Measurements from ENCODE around the gene MOSPD3.
"Not testable (repeated sequence)": the region's sequence is repeated elsewhere in the genome, so short reads cannot be mapped to it uniquely, and the experiment has no call there.

MOSPD3 gene

DNA sequence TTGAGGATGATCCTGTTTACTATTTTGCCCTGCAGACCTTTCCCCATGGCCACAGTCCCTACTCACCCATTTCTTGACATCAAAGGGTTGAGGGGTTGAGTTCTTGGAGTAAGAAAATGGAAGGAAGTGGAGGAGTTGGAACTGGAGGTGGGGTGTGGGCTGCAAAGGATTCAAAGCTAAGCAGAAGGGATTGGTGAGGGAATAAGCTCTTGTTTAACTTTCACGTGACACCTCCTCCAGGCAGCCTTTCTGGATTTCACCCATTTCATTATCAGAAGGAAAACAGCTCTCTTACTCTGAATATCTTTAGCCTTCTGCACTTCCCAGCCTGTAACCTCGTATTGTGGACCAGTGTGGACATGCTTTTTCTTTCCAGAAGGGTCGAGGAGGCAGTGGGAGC lies 13.7 kb downstream of the MOSPD3 start:
- DNase-seq (ENCODE audit: low spot score) = no peak

DNA sequence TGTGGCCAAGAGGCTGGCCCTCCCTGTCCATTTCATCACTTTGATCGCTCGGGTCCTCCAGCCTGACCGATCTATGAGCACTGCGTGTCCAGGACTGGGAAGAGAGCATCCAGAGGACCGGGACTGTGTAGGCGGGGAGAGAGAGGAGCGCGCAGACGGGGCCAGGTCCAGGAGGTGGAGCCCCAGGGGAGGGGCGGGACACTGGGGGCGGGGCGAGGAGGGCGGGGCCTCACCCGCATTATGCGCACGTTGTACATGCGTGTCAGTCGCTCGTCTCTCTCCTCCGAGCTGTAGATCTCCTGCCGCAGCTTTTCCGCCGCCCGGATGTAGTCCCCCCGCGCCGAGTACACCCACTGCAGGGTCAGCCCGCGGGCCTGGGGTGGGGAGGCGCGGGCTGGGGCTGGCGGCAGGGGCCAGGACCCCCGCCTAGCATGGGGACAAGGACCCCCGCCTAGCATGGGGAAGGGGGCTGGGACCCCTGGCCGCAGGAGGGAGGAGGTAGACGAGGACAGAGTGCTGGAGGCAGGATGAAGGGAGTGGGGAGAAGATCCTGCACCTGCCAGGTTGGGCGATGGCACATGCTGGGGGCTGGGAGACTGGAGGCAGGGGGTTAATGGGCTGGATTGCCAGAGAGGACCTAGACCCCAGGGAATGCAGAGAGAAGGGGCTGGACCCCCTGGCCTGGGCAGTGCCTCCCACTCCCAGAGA lies 14.3 kb downstream of the MOSPD3 start:
- DNase-seq (ENCODE audit: low spot score) = peak; percentile 95

DNA sequence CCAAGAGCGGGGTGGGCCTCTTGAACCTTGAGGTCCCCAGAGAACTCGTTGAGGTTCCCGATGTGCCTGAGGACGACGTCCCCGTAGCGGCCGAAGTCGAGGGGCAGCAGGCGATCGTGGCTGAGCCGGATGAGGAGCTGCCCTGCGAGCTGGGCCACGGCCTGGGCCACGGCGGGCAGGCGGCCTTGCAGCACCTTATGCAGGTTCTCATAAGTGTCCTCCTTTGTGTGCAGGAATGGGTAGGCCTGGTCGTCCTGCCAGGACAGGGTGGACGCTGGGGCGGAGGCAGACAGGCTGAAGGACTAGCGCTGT lies 14.9 kb downstream of the MOSPD3 start:
- no peak for DNase-seq (ENCODE audit: low spot score)

DNA sequence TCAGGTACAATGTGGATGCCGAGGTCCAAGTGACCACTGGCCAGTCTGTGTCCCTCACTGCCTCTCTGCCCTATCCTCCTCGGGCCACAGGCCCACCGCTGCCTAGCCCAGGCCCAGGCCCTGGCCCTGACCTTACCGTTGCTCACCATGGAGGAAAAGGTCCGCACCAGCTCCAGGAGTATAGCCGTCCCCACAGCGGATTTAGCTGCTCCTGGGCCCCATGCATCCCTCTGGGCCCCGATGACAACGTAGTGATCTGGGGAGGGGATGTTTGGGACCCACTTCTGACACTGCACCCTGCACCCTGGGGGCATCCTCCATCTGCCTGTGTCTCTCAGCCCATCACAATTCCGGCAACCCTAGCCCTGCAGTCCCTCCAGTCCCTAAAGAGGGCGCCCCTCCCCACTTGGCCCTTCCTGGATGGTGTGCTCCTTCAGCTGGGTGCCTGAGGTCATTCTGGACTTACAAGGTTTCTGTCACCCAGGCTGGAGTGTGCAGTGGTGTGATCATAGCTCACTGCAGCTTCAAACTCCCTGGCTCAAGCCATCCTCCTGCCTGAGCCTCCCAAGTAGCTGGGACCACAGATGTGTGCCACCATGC lies 16.9 kb downstream of the MOSPD3 start:
- no peak for DNase-seq (ENCODE audit: low spot score)

DNA sequence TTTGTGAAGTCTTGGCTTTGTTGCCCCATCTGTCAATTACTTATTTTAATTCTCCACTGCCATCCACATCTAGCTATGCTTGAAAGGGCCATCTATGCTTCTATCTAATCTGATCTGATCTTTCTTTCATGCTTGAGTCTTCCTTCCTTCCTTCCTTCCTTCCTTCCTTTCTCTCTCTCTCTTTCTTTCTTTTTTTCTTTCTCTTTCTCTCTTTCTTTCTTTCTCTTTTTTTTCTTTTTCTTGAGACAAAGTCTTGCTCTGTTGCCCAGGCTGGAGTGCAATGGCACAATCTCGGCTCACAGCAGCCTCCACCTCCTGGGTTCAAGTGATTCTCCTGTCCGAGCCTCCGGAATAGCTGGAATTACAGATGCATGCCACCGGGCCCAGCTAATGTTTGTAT lies 17.7 kb downstream of the MOSPD3 start:
- DNase-seq (ENCODE audit: low spot score) = no peak

DNA sequence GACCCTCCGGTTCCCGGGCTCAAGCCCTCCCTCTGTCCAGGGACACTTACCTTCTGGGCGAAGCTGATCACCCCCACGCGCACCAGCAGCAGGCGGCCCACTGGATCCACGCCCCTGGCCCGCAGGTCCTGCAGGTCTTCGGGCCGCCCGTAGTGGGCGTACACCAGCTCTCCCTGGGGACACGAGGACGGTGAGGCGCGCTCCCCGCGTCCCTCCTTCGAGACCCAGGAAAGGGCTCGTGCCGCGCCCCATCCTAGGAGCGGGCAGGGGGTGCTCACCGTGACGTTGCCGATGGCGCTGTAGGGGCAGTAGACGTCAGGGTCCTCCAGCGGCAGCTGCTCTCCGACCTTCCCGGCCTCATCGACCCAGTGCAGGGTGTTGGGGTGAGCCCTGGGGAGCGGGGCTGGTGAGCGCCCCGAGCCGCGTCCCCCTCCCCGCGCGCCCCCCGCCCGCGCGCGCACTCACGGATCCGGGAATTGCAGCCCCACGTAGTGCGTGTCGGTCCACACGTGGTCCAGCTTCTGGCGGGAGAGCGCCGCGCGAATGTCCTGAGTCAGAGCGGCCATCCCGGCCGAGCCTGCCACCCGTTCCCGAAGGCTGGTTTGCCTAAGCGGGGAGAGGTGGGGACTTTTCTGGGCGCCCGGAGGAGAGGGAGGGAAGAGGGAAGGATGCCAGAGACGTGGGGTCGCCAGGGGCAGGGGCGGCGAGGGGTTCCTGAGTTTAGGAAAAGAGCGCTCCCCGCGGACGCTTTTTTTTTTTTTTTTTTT lies 20.8 kb downstream of the MOSPD3 start:
- peak; percentile 59 for DNase-seq (ENCODE audit: low spot score)

DNA sequence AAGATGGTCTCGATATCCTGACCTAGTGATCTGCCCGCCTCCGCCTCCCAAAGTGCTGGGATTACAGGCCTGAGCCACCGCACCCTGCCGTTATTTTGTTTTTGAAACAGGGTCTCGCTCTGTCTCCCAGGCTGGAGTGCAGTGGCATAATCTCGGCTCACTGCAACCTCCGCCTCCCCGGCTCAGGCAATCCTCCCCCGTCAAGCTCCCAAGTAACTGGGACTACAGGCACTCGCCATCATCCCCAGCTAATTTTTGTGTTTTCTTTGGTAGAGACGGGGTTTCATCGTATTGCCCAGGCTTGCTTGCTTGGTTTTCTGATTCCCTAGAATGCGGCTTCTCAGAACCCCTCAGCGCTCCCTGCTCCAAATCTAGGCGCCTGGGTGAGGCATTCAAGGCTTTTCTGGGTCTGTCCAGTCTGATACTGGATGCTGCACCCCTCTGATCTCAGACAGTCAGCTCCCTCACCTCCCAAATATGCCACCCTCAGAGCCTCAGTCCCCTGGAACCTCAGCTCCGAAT lies 27.7 kb downstream of the MOSPD3 start:
- no peak for DNase-seq (ENCODE audit: low spot score)

DNA sequence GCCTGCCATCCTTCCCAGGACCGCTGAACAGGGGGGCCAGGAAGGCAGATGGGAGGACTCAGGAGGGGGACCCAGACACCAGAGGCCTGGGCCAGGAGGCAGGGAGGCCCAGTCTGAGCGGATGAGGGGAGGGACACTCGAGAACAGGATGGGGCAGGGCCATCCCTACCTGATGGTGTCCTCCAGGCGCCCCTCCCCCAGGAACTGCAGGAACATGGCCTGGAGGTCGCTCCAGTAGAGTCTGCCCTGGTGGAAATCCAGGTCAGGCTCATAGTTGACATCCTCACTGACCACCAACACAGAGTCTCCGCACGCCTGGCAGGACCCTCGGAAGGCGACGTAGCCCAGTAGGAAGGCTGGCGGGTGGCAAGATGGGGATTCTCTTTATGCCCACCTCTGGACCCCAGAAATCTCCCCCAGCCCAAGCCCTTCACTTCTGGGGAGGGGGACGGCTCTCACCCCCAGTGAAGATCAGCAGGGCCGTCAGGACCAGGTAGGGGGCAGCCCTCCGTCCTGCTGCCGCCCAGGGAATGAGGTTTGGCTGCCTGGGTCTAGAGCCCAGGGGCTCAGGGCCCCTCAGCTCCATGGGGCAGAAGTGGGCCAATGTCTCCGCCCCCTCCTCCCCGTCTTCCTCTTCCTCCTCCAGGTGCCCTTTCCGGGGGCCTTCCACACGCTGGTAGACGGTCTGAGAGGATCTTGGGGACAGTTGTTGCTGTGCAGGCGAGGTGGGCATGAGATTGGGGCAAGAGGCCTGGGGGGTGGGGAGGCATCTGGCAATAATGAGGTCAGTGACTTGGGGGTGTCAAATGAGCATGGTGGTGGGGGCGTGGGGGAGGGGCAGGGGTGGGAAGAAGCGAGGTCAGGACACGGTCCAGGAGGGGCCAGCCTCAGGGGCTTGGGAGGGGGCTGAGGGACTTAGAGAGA lies 28.4 kb downstream of the MOSPD3 start:
- DNase-seq (ENCODE audit: low spot score) = no peak

DNA sequence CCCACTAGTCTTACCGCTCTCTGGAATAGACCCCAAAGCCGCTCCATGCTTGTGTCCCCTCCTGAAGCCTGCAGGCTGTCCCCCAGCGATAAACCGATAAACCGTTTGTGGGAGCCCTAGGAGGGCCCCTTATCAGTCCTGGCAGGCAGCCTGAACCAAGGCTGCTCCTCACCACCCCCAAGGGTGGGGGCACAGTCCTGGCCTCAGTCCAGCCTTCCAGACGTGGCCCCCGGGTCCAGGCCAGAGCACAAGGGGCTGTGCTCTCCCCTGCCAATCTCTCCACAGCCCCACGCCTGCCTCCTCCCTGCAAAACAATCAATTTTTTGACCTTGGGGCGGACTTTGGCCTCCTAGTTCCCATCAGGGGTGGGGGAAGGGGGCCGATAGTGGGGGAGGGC lies 29.1 kb downstream of the MOSPD3 start, which contains the start of gene TFR2:
TSS of gene TFR2 (minus strand) at position 90 of the 397 bp plus-strand sequence. CDS start at position 47, 43 bp downstream.
- no peak for DNase-seq (ENCODE audit: low spot score)

DNA sequence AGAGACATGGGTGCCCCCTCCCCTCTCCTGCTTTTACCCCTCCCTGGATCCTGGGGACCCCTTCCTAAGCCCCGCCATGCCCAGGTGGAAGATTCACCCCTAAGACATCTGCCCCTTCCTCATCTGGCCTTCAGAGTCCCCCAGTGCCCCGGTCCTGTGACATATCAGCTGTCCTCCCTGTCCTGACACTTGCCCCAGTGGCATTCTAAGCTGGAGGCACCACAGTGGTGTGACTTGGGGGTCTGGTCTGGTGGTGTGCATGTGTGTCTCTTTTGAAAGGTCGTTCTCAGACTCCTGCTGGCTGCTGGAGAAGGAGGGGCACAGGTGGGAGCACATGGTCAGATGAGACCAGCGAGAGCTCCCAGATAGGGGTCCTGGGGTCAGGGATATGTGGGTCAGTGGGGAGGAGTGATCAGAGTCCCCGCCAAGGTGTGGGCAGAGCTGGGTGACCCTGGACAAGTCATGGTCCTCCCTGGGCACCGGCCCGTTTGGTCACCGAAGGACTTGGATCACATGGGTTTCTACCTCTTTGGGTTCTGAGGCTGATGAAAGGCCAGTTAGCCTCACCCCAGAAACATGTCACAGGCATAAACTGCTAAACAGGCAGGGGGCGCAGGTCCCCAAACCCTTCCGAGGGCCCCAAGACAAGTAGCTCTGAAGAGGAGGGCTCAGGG lies 29.7 kb downstream of the MOSPD3 start:
- DNase-seq (ENCODE audit: low spot score) = no peak

DNA sequence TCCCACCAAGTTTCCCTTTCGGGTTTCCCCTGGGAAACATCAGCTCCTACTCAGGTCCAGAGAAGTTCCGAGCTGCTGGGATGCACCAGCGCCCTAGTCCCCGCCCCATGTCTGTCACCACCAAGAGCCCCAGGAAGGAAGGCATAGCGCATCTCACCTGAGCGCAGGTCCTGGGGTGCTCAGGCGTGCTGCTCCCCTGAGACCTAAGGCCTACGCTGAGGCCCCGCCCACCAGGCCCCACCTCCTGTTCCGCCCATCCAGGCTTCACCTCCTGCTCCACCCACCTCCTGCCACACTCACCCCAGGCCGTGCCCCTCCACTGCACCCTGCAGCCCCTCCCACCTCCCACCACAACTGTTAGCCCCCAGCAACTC lies 30.2 kb downstream of the MOSPD3 start:
- no peak for DNase-seq (ENCODE audit: low spot score)

DNA sequence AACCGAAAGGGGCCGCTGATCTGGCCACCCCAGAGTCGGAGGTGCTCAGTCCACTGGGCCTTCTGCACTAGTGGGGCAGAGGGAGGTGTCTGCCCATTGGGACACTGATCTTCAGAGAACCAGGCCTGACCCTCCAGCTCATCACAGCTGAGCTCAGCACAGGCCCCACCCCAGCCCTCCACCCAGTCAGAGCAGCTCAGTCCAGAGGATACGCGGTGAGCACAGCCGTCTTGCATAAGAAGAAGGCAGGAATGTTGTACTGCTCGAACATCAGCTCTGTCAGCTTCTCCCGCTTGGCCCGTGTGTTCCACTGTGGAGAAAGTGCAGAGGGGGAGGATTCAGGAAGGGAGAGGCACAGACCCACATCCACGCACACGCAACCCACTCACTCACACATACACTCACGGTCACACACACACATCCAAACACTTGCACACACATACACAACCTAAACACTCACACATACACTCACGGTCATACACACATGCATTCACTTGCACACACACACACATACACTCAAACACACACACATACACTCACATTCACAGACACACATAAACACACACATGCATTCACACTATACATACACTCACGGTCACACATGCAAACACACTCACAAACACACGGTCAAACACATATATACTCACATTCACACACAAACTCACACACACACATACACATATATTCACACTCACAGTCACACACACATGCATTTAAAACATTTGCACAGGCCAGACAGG lies 37.7 kb downstream of the MOSPD3 start:
- DNase-seq (ENCODE audit: low spot score) = no peak

DNA sequence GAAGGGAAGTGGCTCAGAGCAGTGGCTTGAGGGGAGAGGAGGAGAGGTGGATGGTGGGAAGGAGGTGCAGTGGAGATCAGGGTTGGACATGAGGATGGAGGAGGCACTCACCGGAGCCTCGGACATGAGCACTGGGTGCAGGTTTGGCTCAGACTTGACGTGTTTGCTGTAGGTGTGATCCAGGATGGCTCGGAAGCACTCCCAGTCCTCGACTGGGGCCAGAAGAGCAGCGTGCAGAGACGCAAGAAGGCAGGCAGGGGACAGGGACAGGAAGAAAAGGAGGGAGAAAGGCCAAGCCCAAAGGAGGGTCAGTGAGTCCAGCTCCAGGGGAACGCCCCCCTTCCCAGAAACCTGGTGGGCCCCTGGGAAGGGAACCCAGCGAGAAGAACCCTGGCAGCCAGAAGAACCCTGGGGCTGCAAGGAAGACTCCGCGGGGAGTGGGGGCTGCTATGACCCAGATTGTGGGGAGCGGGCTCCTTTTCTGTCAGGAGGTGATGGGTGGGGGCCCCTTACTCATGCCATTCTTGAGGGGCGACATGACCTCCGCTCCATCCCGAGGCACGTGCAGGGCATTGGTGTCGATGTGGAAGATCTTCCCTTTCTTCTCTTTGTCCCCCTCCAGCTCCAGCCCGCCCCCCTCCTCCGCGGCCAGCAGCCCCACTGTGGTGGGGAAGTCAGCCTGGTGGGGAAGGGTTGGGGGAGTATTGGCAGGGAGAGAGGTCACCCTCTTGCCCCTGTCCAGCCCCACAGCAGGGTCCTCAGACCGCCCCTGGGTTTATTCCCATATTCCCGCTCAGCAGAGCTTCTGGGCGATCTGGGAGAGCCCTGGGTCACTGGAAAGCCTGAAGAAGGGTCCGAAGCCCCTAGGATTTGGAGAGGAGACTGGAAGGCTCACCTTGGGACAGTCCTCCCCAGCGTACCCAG lies 42.8 kb downstream of the MOSPD3 start:
- DNase-seq (ENCODE audit: low spot score) = no peak

DNA sequence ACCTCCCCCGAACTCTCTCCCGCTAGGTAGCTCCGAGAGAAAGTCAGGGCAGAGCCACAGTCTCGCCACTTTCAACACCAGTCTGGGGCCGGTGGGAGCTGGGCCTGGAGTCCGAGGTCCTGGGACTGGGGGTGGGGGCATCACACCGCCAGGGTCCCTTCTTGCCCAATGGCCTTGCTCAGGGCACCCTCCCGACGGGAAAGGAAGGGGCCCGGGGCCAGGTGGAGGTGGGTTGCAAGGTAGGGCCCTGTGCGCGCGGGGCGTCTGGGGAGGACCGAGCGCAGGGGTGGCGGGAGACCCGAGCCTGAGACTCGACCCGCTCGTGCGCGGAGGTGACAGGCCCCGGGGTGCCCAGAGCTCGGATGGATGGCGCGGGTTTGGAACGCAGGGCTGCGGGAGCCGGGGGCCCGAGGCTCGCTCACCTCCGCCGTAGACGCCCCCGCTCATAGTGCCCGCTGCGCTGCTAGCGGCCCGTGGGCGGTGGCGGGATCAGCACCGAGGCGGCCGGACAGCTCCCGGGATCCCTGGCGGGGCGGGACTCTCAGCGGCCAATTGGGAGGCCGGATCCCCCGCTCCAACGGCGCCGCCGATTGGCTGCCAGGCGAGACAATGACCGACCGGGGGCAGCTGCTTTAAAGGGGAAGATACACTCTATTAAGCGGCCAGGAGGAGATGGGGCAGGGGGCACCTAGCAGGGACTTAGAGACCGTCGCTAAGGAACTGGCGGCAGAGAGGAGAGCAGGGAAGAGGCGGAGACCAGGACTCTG lies 43.8 kb downstream of the MOSPD3 start, which contains the start of gene ACTL6B:
TSS of gene ACTL6B (minus strand) at position 541 of the 767 bp plus-strand sequence. CDS start at position 447, 94 bp downstream.
- no peak for DNase-seq (ENCODE audit: low spot score)

DNA sequence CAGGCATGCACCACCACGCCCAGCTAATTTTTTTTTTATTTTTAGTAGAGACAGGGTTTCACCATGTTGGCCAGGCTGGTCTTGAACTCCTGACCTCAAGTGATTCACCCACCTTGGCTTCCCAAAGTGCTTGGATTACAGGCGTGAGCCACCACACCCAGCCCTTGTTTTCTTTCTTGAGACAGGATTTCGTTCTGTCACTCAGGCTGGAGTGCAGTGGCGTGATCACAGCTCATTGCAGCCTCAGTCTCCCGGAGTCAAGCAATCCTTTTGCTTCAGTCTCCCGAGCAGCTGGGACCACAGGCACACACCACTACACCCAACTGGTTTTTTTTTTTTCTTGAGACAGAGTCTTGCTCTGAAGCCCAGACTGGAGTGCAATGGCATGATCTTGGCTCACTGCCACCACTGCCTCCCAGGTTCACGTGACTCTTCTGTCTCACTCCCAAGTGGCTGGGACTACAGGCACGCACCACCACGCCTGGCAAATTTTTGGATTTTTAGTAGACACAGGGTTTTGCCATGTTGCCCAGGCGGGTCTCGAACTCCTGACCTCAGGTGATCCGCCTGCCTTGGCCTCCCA lies 49.9 kb downstream of the MOSPD3 start:
- not testable (repeated sequence) for DNase-seq (ENCODE audit: low spot score)

All from CD4-positive, alpha-beta T cell treated with Interleukin-6 at 100 ng/mL for 8 hours (primary cell).